H9 (cell line): ENCODE measurements around the gene EDRF1. TPM values are rescaled to one million over a fixed set of nuclear protein-coding genes. Genes with fewer than 3 reads are reported as not detected.

ENCODE experiments used
- DNase-seq: peaks from one replicate; pipeline ENCODE4 v3.0.0-alpha.2; 2017
- H2AFZ ChIP-seq: one replicate; pipeline ENCODE4 v1.6.1; 2013; ENCODE audit warnings: mild to moderate bottlenecking, low read length, control low read depth, moderate library complexity
- H2AK5ac ChIP-seq: 2 replicates; pipeline ENCODE4 v1.6.1; 2013; ENCODE audit warnings: low read length, control low read depth, mixed read lengths; ENCODE audit not compliant: insufficient read length
- H2BK120ac ChIP-seq: one replicate; pipeline ENCODE4 v1.6.1; 2013; ENCODE audit warnings: low read depth, mild to moderate bottlenecking, low read length, control low read depth, inconsistent platforms; ENCODE audit not compliant: poor library complexity, severe bottlenecking
- H2BK12ac ChIP-seq: 2 replicates; pipeline ENCODE4 v1.6.1; 2013; ENCODE audit warnings: low read length, control low read depth, mixed read lengths, low read depth; ENCODE audit not compliant: insufficient read length
- H2BK15ac ChIP-seq: 2 replicates; pipeline ENCODE4 v1.6.1; 2013; ENCODE audit warnings: low read depth, low read length, control low read depth
- H2BK20ac ChIP-seq: one replicate; pipeline ENCODE4 v1.6.1; 2013; ENCODE audit warnings: low read depth, mild to moderate bottlenecking, low read length, control low read depth, inconsistent platforms; ENCODE audit not compliant: poor library complexity, severe bottlenecking
- H2BK5ac ChIP-seq: 2 replicates; pipeline ENCODE4 v1.6.1; 2013; ENCODE audit warnings: low read length, control low read depth, mixed read lengths; ENCODE audit not compliant: insufficient read length
- H3K14ac ChIP-seq: 2 replicates; pipeline ENCODE4 v1.6.1; 2013; ENCODE audit warnings: low read length, control low read depth; ENCODE audit not compliant: insufficient read depth
- H3K18ac ChIP-seq: 2 replicates; pipeline ENCODE4 v1.6.1; 2013; ENCODE audit warnings: low read depth, mild to moderate bottlenecking, mixed read lengths, low read length, control low read depth; ENCODE audit not compliant: insufficient read length
- H3K23ac ChIP-seq: 2 replicates; pipeline ENCODE4 v1.6.1; 2013; ENCODE audit warnings: low read length, control low read depth, mixed read lengths, low read depth; ENCODE audit not compliant: insufficient read length
- H3K23me2 ChIP-seq: 2 replicates; pipeline ENCODE4 v1.6.1; 2013; ENCODE audit warnings: low read depth, mild to moderate bottlenecking, mixed read lengths, low read length, control low read depth; ENCODE audit not compliant: insufficient read length, poor library complexity, severe bottlenecking
- H3K27ac ChIP-seq: 2 replicates; pipeline ENCODE4 v1.5.1; 2013; ENCODE audit warnings: low read length, control low read depth, mixed read lengths, low read depth; ENCODE audit not compliant: insufficient read length
- H3K27me3 ChIP-seq: 2 replicates; pipeline ENCODE4 v1.6.1; 2013; ENCODE audit warnings: low read length, control low read depth, inconsistent platforms; ENCODE audit not compliant: insufficient read depth
- H3K4ac ChIP-seq: 2 replicates; pipeline ENCODE4 v1.6.1; 2013; ENCODE audit warnings: low read depth, mild to moderate bottlenecking, control low read depth, inconsistent platforms, low read length, moderate library complexity
- H3K4me1 ChIP-seq: 2 replicates; pipeline ENCODE4 v1.6.1; 2013; ENCODE audit warnings: low read length, control low read depth, inconsistent platforms; ENCODE audit not compliant: insufficient read depth
- H3K4me2 ChIP-seq: 2 replicates; pipeline ENCODE4 v1.6.1; 2013; ENCODE audit warnings: low read length, control low read depth, mixed read lengths; ENCODE audit not compliant: insufficient read length, insufficient read depth
- H3K56ac ChIP-seq: 2 replicates; pipeline ENCODE4 v1.6.1; 2013; ENCODE audit warnings: low read depth, mild to moderate bottlenecking, mixed read lengths, low read length, control low read depth; ENCODE audit not compliant: insufficient read length
- H3K79me1 ChIP-seq: 2 replicates; pipeline ENCODE4 v1.6.1; 2013; ENCODE audit warnings: low read depth, mild to moderate bottlenecking, moderate library complexity, low read length, control low read depth, inconsistent platforms; ENCODE audit not compliant: insufficient read depth, poor library complexity, severe bottlenecking
- H3K79me2 ChIP-seq: 2 replicates; pipeline ENCODE4 v1.6.1; 2013; ENCODE audit warnings: low read length, control low read depth, inconsistent platforms; ENCODE audit not compliant: insufficient read depth
- H3K9ac ChIP-seq: 2 replicates; pipeline ENCODE4 v1.6.1; 2013; ENCODE audit warnings: low read length, control low read depth, mixed read lengths; ENCODE audit not compliant: insufficient read length; ENCODE audit errors: extremely low read depth
- H3K9me3 ChIP-seq: one replicate; pipeline ENCODE4 v1.6.1; 2013; ENCODE audit warnings: low read depth, low read length, inconsistent platforms; ENCODE audit not compliant: control insufficient read depth
- H3T11ph ChIP-seq: one replicate; pipeline ENCODE4 v1.6.1; 2013; ENCODE audit warnings: mild to moderate bottlenecking, low read length, control low read depth, inconsistent platforms
- H4K20me1 ChIP-seq: one replicate; pipeline ENCODE4 v1.6.1; 2013; ENCODE audit not compliant: control insufficient read depth, insufficient read length, insufficient read depth
- H4K5ac ChIP-seq: 2 replicates; pipeline ENCODE4 v1.6.1; 2013; ENCODE audit warnings: low read depth, mild to moderate bottlenecking, mixed read lengths, low read length, control low read depth; ENCODE audit not compliant: insufficient read length
- H4K8ac ChIP-seq: replicated peaks from 2 replicates; pipeline ENCODE4 v1.6.1; 2013; ENCODE audit warnings: low read length, control low read depth, mixed read lengths, low read depth; ENCODE audit not compliant: insufficient read length
- H4K91ac ChIP-seq: 2 replicates; pipeline ENCODE4 v1.6.1; 2013; ENCODE audit warnings: low read depth, mild to moderate bottlenecking, moderate library complexity, mixed read lengths, low read length, control low read depth; ENCODE audit not compliant: insufficient read length
- H3K27ac Mint-ChIP-seq, 3 experiments: 2 replicates in 2 of 3; 3 replicates in 1 of 3; pipeline ENCODE4 v1.8.0; 2020 to 2021; ENCODE audit warnings: mixed read lengths in 3 of 3, mild to moderate bottlenecking in 1 of 3, moderate library complexity in 1 of 3
- H3K27me3 Mint-ChIP-seq: 2 replicates; pipeline ENCODE4 v1.8.0; 2021; ENCODE audit warnings: low read depth, mild to moderate bottlenecking, moderate library complexity, mixed read lengths
- H3K36me3 Mint-ChIP-seq, 3 experiments: 2 replicates in 2 of 3; 3 replicates in 1 of 3; pipeline ENCODE4 v1.8.0; 2020 to 2021; ENCODE audit warnings: low read depth in 3 of 3, mixed read lengths in 3 of 3; ENCODE audit not compliant: insufficient read depth in 1 of 3
- H3K4me1 Mint-ChIP-seq, 2 experiments: 2 replicates each; pipeline ENCODE4 v1.8.0; 2020; ENCODE audit warnings: mixed read lengths in 2 of 2
- H3K4me3 Mint-ChIP-seq, 2 experiments: 2 replicates in 1 of 2; 3 replicates in 1 of 2; pipeline ENCODE4 v1.8.0; 2020 to 2021; ENCODE audit warnings: mild to moderate bottlenecking in 2 of 2, mixed read lengths in 2 of 2, moderate library complexity in 1 of 2
- H3K9me3 Mint-ChIP-seq, 2 experiments: 2 replicates in 1 of 2; 3 replicates in 1 of 2; pipeline ENCODE4 v1.8.0; 2020; ENCODE audit warnings: mild to moderate bottlenecking in 2 of 2, mixed read lengths in 2 of 2, moderate library complexity in 1 of 2
- WGBS: extraction: QIAGEN DNeasy Blood & Tissue Kit; methylation state at CpG from one replicate; pipeline ENCODE4 v1.1.7; 2013; ENCODE audit warnings: missing lambda C conversion rate, low lambda C conversion rate, mixed read lengths; ENCODE audit not compliant: insufficient read length; ENCODE audit errors: extremely low coverage; 5-methylcytosine and 5-hydroxymethylcytosine counted together
- total RNA-seq: library from RNA; stranded (reverse); gene quantifications from 2 replicates; pipeline ENCODE4 v1.2.1, GENCODE V29; 2021
- TF ChIP-seq, protein P1 (sequence below): fragments of 200-600 bp; sonication (generic); conservative IDR thresholded peaks from 3 replicates; pipeline ENCODE4 v1.8.0; 2021; ENCODE audit warnings: antibody characterized with exemption, mild to moderate bottlenecking

Gene EDRF1
- total RNA-seq, 1 experiment from 2014 or later: 51.0 TPM

DNA sequence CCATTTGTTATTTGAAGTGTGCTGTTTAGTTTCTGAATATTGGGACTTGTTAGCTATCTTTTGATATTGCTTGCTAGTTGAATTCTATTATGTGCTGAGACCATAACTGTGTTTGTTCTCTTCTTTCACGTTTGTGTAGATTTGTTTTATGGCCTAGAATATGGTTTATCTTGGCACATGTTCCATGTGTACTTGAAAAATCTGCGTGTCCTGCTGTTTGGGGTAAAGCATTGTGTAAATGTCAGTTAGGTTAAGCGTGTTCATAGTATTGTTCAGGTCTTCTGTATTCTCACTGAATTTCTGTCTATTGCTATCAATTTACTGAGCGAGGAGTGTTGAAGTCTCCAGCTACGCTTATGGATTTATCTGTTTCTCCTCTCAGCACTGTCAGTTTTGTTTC lies 36.7 kb downstream of the EDRF1 start:
- H3K18ac ChIP-seq: no peak overlapping the region
- H3K4ac ChIP-seq: no peak overlapping the region
- Mint-ChIP-seq H3K4me1 (peaks cover under 1 to 7% of the 10 kb centered on the region in 2 experiments; a peak in 3 of 4 replicates), H3K27ac (no peak overlapping the region; a peak in 1 of 7 replicates), H3K4me3 (no peak overlapping the region), H3K9me3 (no peaks in the 10 kb centered on the region), H3K27me3 (no peaks in the 10 kb centered on the region), H3K36me3 (peaks cover 32 to 80% (median 74%) of the 10 kb centered on the region in 3 experiments; a peak in 6 of 7 replicates)
- TF ChIP-seq, protein P1, sequence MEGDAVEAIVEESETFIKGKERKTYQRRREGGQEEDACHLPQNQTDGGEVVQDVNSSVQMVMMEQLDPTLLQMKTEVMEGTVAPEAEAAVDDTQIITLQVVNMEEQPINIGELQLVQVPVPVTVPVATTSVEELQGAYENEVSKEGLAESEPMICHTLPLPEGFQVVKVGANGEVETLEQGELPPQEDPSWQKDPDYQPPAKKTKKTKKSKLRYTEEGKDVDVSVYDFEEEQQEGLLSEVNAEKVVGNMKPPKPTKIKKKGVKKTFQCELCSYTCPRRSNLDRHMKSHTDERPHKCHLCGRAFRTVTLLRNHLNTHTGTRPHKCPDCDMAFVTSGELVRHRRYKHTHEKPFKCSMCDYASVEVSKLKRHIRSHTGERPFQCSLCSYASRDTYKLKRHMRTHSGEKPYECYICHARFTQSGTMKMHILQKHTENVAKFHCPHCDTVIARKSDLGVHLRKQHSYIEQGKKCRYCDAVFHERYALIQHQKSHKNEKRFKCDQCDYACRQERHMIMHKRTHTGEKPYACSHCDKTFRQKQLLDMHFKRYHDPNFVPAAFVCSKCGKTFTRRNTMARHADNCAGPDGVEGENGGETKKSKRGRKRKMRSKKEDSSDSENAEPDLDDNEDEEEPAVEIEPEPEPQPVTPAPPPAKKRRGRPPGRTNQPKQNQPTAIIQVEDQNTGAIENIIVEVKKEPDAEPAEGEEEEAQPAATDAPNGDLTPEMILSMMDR: no peak
- H3K14ac ChIP-seq: no peak overlapping the region
- no peaks in the 10 kb centered on the region for H4K20me1 ChIP-seq
- no peak overlapping the region for H2BK15ac ChIP-seq
- no peak overlapping the region for H3K27ac ChIP-seq
- H2AK5ac ChIP-seq: no peak overlapping the region
- H3K9me3 ChIP-seq: no peaks in the 10 kb centered on the region
- H3K27me3 ChIP-seq: no peaks in the 10 kb centered on the region
- no peak overlapping the region for H3K4me2 ChIP-seq
- no peak overlapping the region for H4K5ac ChIP-seq
- H3K9ac ChIP-seq: no peak overlapping the region
- no peaks in the 10 kb centered on the region for H3K4me1 ChIP-seq
- H3K79me2 ChIP-seq: no peaks in the 10 kb centered on the region
- H2BK120ac ChIP-seq: no peak overlapping the region
- no peak overlapping the region for H4K8ac ChIP-seq
- no peak overlapping the region for H2BK12ac ChIP-seq
- H3K56ac ChIP-seq: no peak overlapping the region
- no peak overlapping the region for H3K23ac ChIP-seq
- no peak overlapping the region for H4K91ac ChIP-seq
- H3T11ph ChIP-seq: no peak overlapping the region
- no peak overlapping the region for H2BK20ac ChIP-seq
- no peak for DNase-seq
- H2BK5ac ChIP-seq: no peak overlapping the region
- H2AFZ ChIP-seq: no peak overlapping the region
- no peaks in the 10 kb centered on the region for H3K23me2 ChIP-seq
- no CpG with 5 or more reads among the region's 5 CpGs for WGBS
- H3K79me1 ChIP-seq: no peaks in the 10 kb centered on the region
